Activated CD4-positive, alpha-beta T cell treated with anti-CD3 and anti-CD28 coated beads, Interleukin-2, amount 10 ng/mL, durations not matched to agents 24 days and 14 days (primary cell): Measurements from ENCODE around the gene AK2. TPM values are rescaled to one million over a fixed set of nuclear protein-coding genes. Genes with fewer than 3 reads are reported as not detected.
"Not testable (repeated sequence)": the region's sequence is repeated elsewhere in the genome, so short reads cannot be mapped to it uniquely, and the experiment has no call there.

Experiments used
- DNase-seq: peaks from one replicate; pipeline ENCODE4 v3.0.0; 2022
- H3K27ac Mint-ChIP-seq: one replicate; pipeline ENCODE4 v1.8.0; 2022; ENCODE audit warnings: mild to moderate bottlenecking, mixed read lengths
- H3K27me3 Mint-ChIP-seq: one replicate; pipeline ENCODE4 v1.8.0; 2022; ENCODE audit warnings: mixed read lengths
- H3K36me3 Mint-ChIP-seq: one replicate; pipeline ENCODE4 v1.8.0; 2022; ENCODE audit warnings: low read depth, mild to moderate bottlenecking, mixed read lengths
- H3K4me1 Mint-ChIP-seq: one replicate; pipeline ENCODE4 v1.8.0; 2021; ENCODE audit warnings: mixed read lengths
- H3K4me3 Mint-ChIP-seq: one replicate; pipeline ENCODE4 v1.8.0; 2022; ENCODE audit warnings: mild to moderate bottlenecking, moderate library complexity, mixed read lengths
- H3K9me3 Mint-ChIP-seq: one replicate; pipeline ENCODE4 v1.8.0; 2021; ENCODE audit warnings: mixed read lengths
- intact Hi-C: fragments of 100-400 bp; cut with micrococcal nuclease; formaldehyde crosslinking; loops from one replicate; pipeline ENCODE4 v1.15.1; 2023
- total RNA-seq: library from RNA; stranded (reverse); gene quantifications from 2 replicates; pipeline ENCODE4 v1.2.3, GENCODE V29; 2022

Gene AK2
- total RNA-seq, 1 donor from 2014 or later: 424 TPM

- peak overlapping the region; percentile 39 for H3K4me3 Mint-ChIP-seq
- H3K4me1 Mint-ChIP-seq: peaks cover 40% of the 10 kb centered on the region
- peak overlapping the region; percentile 85 for H3K27ac Mint-ChIP-seq
- not testable (repeated sequence) for H3K9me3 Mint-ChIP-seq, H3K27me3 Mint-ChIP-seq
- DNase-seq: peak; percentile 76
- H3K36me3 Mint-ChIP-seq: peaks cover 72% of the 10 kb centered on the region
- intact Hi-C loops: loop anchor here (1.0 kb wide), 1 partner anchor 12 kb away; the partner anchor contains the start of gene AK2
Observed at GRCh38 chr1:33024430-33025179, 12.1 kb downstream of the AK2 start.

DNA sequence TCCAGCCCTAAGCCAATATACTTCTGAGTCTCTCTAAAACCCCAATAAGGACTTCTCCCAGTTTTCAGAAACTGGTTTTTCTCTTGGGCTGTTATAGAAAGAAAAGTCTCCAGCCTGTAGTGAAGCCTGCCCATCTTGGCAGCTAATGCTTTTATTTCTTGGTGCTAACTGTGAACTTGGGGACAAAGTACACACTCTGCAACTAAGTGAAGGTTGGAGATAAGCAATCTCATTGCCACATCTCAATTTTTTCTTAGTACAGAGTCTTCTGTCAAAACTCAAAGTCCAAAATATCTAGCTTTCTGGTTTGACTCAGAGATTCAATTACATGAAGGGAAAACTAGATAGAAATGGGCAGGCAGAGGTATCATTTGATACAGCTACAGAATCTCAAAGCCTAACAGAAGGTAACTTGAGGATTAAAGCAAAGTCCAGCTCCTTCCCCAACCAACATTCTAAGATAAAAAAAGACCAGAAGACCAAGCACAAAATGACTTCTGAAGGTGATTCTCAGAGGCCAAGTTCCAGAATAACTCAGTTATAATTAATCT, 14.0 kb downstream of the AK2 start:
- Mint-ChIP-seq H3K4me3 (no peak overlapping the region), H3K27ac (peak overlapping the region; percentile 55), H3K27me3 (no peaks in the 10 kb centered on the region), H3K4me1 (peaks cover 43% of the 10 kb centered on the region), H3K9me3 (no peaks in the 10 kb centered on the region), H3K36me3 (peaks cover 75% of the 10 kb centered on the region)
- DNase-seq: no peak
- intact Hi-C loops: no loop called here

DNA sequence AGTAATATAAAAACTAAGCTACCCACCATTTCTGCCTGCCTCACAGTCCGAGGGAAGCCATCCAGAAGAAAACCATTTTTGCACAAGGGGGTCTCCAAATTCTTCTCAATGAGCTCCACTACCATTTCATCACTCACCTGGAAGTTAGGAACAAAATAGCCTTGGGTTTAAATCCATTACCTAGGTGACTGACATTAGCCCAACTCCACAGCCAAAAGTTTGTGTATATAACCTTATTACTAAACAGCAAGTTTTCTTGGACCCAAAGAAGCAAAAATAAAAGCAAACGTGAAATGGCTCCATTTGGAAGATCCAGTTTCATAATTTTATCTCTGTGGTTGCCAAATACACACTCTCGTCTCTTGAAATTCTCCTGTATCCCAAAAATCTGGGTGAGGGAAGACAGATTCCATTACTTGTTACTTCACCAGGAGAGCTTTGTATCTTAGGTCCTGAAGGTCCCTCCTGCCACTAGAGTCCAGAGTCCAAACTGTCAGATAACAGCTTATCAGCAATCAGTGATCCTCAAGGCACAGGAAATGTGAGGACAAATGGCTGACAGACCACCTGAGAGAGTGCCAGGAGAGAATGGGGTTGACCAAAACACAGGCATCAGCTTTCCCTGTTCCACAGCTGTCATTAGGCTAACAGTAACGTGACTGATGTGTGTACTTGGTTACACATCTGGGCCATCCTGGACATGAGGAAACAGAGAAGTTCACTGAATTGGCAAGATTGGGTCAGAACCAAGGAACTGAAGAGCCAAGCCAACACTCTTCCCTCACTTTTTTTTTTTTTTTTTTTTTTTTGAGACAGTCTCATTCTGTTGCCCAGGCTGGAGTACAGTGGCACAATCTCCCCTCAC, 14.9 kb downstream of the AK2 start:
- Mint-ChIP-seq H3K36me3 (peaks cover 75% of the 10 kb centered on the region), H3K27ac (no peak overlapping the region), H3K9me3 (no peaks in the 10 kb centered on the region), H3K4me1 (peaks cover 42% of the 10 kb centered on the region), H3K27me3 (no peaks in the 10 kb centered on the region), H3K4me3 (no peak overlapping the region)
- no peak for DNase-seq
- intact Hi-C loops: no loop called here

- H3K4me3 Mint-ChIP-seq: peak overlapping the region; percentile 16
- peak overlapping the region; percentile 89 for H3K27ac Mint-ChIP-seq
- H3K27me3 Mint-ChIP-seq: no peaks in the 10 kb centered on the region
- no peak for DNase-seq
- intact Hi-C loops: loop anchor here (1.0 kb wide), 1 partner anchor 14 kb away; no protein-coding TSS in a partner anchor
- H3K4me1 Mint-ChIP-seq: peaks cover 22% of the 10 kb centered on the region
- no peaks in the 10 kb centered on the region for H3K9me3 Mint-ChIP-seq
- H3K36me3 Mint-ChIP-seq: peaks cover 69% of the 10 kb centered on the region
Observed at GRCh38 chr1:33018112-33018511, 18.6 kb downstream of the AK2 start.

DNA sequence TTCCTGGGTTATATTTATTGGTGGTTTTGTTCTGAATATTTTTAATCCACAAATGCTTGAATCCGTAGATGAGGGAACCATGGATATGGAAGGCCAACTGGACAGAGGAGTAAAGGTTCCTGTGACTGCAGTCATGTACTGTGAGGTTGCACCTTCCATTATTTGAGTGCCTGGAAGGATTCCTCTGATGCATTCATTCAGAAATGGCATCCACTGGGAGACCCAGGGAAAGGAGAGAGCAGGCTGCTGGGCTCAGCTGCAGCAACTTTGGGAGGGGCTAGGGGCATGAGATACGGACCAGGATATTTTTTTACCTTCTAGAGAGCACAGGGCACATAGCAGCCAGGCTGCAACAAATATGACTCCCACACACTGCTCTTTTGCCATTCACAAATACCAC, 19.5 kb downstream of the AK2 start:
- H3K4me3 Mint-ChIP-seq: no peak overlapping the region
- no peaks in the 10 kb centered on the region for H3K9me3 Mint-ChIP-seq
- H3K4me1 Mint-ChIP-seq: peaks cover 19% of the 10 kb centered on the region
- DNase-seq: no peak
- intact Hi-C loops: no loop called here
- H3K36me3 Mint-ChIP-seq: peaks cover 71% of the 10 kb centered on the region
- H3K27me3 Mint-ChIP-seq: no peaks in the 10 kb centered on the region
- no peak overlapping the region for H3K27ac Mint-ChIP-seq

GRCh38 chr1:33015216-33015615, 21.5 kb downstream of the AK2 start:
- H3K36me3 Mint-ChIP-seq: peaks cover 69% of the 10 kb centered on the region
- intact Hi-C loops: no loop called here

DNA sequence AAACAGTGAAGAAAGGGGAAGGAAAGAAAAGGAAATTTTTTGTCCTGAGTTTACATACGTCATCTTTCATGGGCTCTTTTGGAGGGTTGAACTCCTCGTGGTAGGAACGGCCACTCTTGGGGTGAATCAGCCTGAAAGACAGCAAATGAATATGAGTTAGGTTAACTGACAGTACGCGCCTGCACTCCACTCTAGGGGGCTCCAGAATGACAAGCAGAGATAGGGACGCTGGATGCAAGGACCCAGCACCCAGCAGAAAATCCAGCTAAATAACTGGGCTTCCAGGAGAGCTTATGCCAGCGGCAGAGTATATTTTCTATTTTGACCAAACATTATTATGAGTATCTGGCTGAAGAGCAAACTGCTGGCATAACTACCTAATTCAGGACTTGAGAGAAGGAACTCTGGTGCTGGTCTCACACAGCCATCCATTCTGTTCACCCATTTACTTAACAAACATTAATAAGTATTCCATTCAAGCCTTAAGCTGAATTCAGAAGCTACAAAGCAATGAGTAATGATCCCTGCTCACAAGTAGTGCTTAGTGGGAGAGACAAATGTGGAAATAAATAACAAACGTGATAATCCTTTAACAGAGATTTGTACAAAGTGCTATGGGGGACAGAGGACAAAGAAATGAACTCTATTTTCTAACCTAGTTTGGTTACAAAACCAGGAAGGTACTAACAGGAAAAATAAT, 22.1 kb downstream of the AK2 start:
- Mint-ChIP-seq H3K36me3 (peaks cover 65% of the 10 kb centered on the region), H3K27me3 (no peaks in the 10 kb centered on the region), H3K27ac (no peak overlapping the region), H3K9me3 (no peaks in the 10 kb centered on the region), H3K4me3 (no peak overlapping the region), H3K4me1 (peaks cover 18% of the 10 kb centered on the region)
- no peak for DNase-seq
- intact Hi-C loops: no loop called here

More at GRCh38 chr1:33015216-33015615, 21.5 kb downstream of the AK2 start:
- DNase-seq: no peak
- H3K4me1 Mint-ChIP-seq: peaks cover 20% of the 10 kb centered on the region
- H3K9me3 Mint-ChIP-seq: no peaks in the 10 kb centered on the region
- H3K27ac Mint-ChIP-seq: no peak overlapping the region
- H3K4me3 Mint-ChIP-seq: no peak overlapping the region
- no peaks in the 10 kb centered on the region for H3K27me3 Mint-ChIP-seq

GRCh38 chr1:33013791-33014190, 22.9 kb downstream of the AK2 start:
- Mint-ChIP-seq H3K36me3 (peaks cover 64% of the 10 kb centered on the region), H3K4me1 (peaks cover 15% of the 10 kb centered on the region), H3K9me3 (no peaks in the 10 kb centered on the region), H3K27me3 (no peaks in the 10 kb centered on the region), H3K27ac (no peak overlapping the region), H3K4me3 (no peak overlapping the region)
- intact Hi-C loops: no loop called here
- DNase-seq: no peak

GRCh38 chr1:33012165-33012564, 24.5 kb downstream of the AK2 start:
- no peak for DNase-seq
- peaks cover 66% of the 10 kb centered on the region for H3K36me3 Mint-ChIP-seq
- no peaks in the 10 kb centered on the region for H3K9me3 Mint-ChIP-seq
- H3K27ac Mint-ChIP-seq: no peak overlapping the region
- intact Hi-C loops: no loop called here
- peaks cover 6% of the 10 kb centered on the region for H3K4me1 Mint-ChIP-seq
- H3K4me3 Mint-ChIP-seq: no peak overlapping the region
- H3K27me3 Mint-ChIP-seq: no peaks in the 10 kb centered on the region

- no peak for DNase-seq
- Mint-ChIP-seq H3K4me3 (no peak overlapping the region), H3K4me1 (peaks cover 11% of the 10 kb centered on the region), H3K27me3 (no peaks in the 10 kb centered on the region), H3K36me3 (peaks cover 71% of the 10 kb centered on the region), H3K9me3 (no peaks in the 10 kb centered on the region), H3K27ac (no peak overlapping the region)
- intact Hi-C loops: no loop called here
Observed at GRCh38 chr1:33010932-33011731, 25.6 kb downstream of the AK2 start.

- no peak overlapping the region for H3K27ac Mint-ChIP-seq
- intact Hi-C loops: no loop called here
- no peak for DNase-seq
- no peak overlapping the region for H3K4me3 Mint-ChIP-seq
- H3K9me3 Mint-ChIP-seq: no peaks in the 10 kb centered on the region
- H3K36me3 Mint-ChIP-seq: peaks cover 78% of the 10 kb centered on the region
- H3K4me1 Mint-ChIP-seq: peaks cover 22% of the 10 kb centered on the region
- H3K27me3 Mint-ChIP-seq: no peaks in the 10 kb centered on the region
Observed at GRCh38 chr1:33009561-33009960, 27.1 kb downstream of the AK2 start.

GRCh38 chr1:33008051-33008914, 28.4 kb downstream of the AK2 start:
- Mint-ChIP-seq H3K36me3 (peaks cover 69% of the 10 kb centered on the region), H3K9me3 (no peaks in the 10 kb centered on the region), H3K4me1 (peaks cover 26% of the 10 kb centered on the region), H3K27me3 (no peaks in the 10 kb centered on the region), H3K4me3 (no peak overlapping the region), H3K27ac (peak overlapping the region; percentile 31)
- DNase-seq: no peak
- intact Hi-C loops: no loop called here
